HUES64 (cell line): Measurements from ENCODE around the gene PRCD.

Experiments
- H3K27ac ChIP-seq: 2 replicates; pipeline ENCODE4 v1.7.0; 2013; ENCODE audit warnings: low read depth, low read length, inconsistent platforms
- H3K27me3 ChIP-seq: 2 replicates; pipeline ENCODE4 v1.6.1; 2013; ENCODE audit warnings: mild to moderate bottlenecking, low read length; ENCODE audit not compliant: insufficient read depth
- H3K36me3 ChIP-seq: 2 replicates; pipeline ENCODE4 v1.6.1; 2013; ENCODE audit warnings: mild to moderate bottlenecking, low read length; ENCODE audit not compliant: insufficient read depth
- H3K4me1 ChIP-seq: 2 replicates; pipeline ENCODE4 v1.6.1; 2013; ENCODE audit warnings: mild to moderate bottlenecking, low read length, moderate library complexity; ENCODE audit not compliant: insufficient read depth
- H3K4me3 ChIP-seq: 2 replicates; pipeline ENCODE4 v1.5.1; 2013; ENCODE audit warnings: mild to moderate bottlenecking, low read length, moderate library complexity
- H3K9ac ChIP-seq: 2 replicates; pipeline ENCODE4 v1.6.1; 2013; ENCODE audit warnings: mild to moderate bottlenecking, low read depth, low read length
- H3K9me3 ChIP-seq: 2 replicates; pipeline ENCODE4 v1.6.1; 2013; ENCODE audit warnings: low read depth, low read length; ENCODE audit not compliant: insufficient read depth
- WGBS: fragments of 150-250, 120-280 bp; methylation state at CpG from one replicate; pipeline ENCODE4 v1.1.7; 2013; ENCODE audit warnings: missing lambda C conversion rate; 5-methylcytosine and 5-hydroxymethylcytosine counted together

The PRCD gene

DNA sequence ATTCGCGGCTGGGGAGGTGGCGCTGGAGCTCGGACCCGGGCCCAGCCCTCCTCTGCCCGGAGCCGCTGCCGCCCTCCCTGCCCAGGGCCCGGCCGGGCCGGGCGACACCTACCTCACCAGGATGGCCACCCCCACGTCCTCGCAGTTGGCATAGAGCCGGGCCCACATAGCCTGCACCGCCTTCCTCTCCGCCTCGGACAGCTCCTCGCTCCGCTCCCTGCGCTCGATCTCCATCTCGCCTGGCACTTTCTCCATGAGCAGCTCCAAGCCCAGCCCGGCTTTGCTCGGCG, 2.6 kb upstream of the PRCD start:
- Histone ChIP-seq H3K27me3 (peaks cover 44% of the 10 kb centered on the region), H3K27ac (no peak overlapping the region), H3K4me3 (peak overlapping the region; percentile 54), H3K4me1 (peaks cover 10% of the 10 kb centered on the region), H3K9me3 (no peaks in the 10 kb centered on the region), H3K9ac (no peak overlapping the region; the same call in 1 of the 2 replicates), H3K36me3 (no peaks in the 10 kb centered on the region)
- 3% methylated on average over 26 of the region's 26 CpGs for WGBS

DNA sequence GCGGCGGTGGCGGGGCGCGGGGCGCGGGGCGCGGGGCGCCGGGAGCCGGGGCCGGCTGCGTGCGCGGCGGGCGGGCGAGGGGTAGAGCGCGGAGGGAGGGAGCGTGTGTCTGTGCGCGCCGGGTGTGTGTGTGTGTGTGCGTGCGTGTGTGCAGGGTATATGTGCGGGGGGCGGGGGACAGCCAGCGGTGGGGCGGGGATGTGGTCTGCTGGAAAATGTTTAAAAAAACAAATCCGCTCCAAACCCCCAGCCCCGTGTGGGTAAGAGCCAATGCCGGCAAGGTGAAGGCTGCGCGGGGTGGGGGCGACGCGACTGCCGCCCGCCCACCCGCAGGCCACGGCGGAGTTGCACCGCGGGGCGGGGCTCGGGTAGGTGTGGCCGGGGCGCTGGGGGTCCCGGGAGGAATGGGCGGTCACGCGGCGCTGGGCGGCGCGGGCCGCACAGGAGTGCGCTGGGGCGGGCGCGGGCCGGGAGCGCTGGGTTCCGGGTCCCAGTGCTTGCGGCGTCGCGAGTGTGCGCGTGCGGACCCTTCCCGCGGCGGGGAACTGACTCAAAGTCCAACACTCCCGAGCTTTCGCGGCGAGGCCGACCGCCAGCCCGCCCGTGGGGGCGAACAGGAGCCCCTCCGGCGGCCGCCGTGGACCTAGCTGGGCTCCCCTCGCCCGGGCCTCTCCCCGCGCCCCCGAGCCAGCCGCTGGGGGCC, 2.1 kb upstream of the PRCD start, which contains the start of gene CYGB:
TSS of gene CYGB (minus strand) at position 132 of the 703 bp plus-strand sequence. CDS start 167 bp downstream, outside the sequence.
- Histone ChIP-seq H3K4me1 (peaks cover 10% of the 10 kb centered on the region), H3K36me3 (no peaks in the 10 kb centered on the region), H3K27ac (no peak within 1 kb of the TSS), H3K9me3 (no peaks in the 10 kb centered on the region), H3K9ac (peak within 1 kb of the TSS; percentile 30; the same call in 1 of the 2 replicates), H3K4me3 (peak within 1 kb of the TSS; percentile 54), H3K27me3 (peaks cover 44% of the 10 kb centered on the region)
- under 1% methylated on average over 90 of the region's 95 CpGs for WGBS

DNA sequence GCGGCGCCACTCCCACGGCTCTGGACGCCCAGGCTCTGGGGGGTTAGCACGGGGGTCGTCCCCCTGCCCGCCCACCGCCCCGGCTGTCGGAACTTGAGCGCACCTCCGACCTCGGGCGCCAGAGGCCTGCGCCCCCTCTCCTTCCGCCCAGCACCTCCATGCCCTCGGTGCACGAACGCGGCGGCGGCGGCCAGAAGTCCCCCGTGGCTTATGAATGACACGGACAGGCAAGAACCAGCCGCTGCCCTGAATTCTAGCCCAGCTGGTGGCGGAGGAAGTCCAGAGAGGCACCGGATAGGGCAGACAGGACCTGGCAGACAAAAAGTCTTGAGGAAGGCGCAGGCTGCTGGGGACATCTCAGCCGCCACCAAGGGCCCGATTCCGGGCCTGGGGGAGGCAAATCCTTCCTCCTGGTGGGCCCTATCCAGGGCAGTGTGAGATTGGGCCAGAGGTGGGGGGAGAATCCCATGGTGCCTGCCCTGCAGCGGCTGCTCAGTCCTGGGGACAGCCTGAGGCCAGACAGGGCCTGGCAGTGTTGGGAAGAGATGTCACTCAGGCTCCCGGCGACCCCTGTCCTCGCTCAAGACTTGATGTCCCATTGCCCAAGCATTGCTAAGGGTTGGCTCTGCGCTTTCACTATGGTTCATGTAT, 1.4 kb upstream of the PRCD start:
- no peak overlapping the region for H3K27ac ChIP-seq
- peaks cover 11% of the 10 kb centered on the region for H3K4me1 ChIP-seq
- H3K9ac ChIP-seq, result peak overlapping the region; percentile 30; the same call in 1 of the 2 replicates
- no peaks in the 10 kb centered on the region for H3K36me3 ChIP-seq
- no peaks in the 10 kb centered on the region for H3K9me3 ChIP-seq
- WGBS, result 12% methylated on average over 37 of the region's 37 CpGs
- peaks cover 44% of the 10 kb centered on the region for H3K27me3 ChIP-seq
- H3K4me3 ChIP-seq, result peak overlapping the region; percentile 54

DNA sequence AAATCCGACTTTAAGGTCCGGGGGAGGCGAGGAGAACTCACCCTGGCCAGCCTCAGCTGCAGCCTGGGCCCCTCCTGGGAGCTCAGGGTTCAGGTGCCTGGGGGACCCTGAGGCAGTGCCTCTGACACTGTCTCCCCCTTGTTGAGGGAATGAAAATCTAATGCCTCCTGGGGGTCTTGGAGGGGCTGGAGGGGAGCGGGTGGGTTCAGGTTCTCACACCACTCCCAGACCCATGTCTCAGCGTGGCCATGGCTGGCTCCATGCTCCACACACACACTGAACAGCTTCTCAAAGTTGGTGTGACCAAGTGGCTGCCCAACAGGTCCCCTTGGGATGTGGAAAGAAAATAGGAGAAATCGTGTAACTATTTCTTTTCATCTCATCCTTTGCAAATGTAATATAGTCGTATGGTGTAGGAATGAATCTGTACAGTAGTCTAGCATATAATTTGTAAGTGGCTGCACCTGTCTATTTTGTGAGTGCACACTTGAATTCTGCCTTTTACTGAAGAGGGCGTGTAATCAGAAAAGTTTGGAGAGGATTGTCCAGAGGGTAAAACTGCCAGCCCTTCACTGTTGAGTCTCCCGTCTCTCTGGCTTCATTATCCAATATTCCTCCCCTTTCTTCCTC, 788 bp upstream of the PRCD start:
- Histone ChIP-seq H3K4me3 (no peak overlapping the region), H3K4me1 (peaks cover 16% of the 10 kb centered on the region), H3K9me3 (no peaks in the 10 kb centered on the region), H3K27me3 (peaks cover 44% of the 10 kb centered on the region), H3K9ac (no peak overlapping the region), H3K36me3 (no peaks in the 10 kb centered on the region), H3K27ac (no peak overlapping the region)
- 86% methylated on average over 7 of the region's 9 CpGs for WGBS

DNA sequence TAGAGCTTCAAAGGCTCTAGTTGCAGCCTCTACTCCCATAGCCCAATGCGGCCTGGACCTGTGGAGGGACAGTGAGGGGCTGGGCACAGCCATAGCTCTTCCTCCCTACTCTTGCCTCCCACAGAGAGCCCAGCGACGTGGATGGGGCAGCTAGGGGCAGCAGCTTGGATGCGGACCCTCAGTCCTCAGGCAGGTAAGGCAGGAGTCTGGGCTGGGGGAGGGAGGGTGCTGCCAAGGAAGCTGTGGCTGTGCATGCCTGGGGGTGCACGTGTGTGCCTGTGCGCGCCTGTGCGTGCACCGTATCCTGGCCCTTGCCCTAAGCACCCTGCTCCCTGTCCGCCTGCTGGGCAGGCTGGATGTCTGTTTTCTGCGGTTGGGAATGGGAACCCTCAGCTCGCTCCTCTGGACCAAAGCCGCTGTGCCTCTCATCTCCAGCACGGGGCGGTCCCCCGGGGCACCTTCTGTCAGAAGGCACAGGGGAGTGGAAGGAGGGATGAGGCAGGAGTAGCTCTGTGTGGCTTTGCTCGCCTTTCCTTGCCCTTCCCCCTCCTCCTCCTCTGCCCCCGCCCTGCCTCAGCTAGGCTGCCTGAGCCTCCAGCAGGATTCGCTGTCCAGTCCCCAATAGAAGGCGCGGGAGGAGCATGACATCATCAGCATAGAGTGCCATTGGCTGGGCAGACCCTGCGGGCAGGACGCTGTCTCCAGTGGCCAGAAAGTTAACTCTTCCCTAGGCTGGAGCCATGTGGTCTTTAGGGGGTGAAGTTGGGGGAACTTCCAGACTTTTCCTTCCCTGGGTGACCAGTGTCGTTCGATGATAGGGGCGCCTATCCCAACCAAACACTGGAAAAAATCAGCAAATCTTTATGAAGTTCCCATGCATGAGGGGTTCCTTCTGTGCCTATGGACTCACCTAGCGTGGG, 797 bp downstream of the PRCD start:
- peaks cover 42% of the 10 kb centered on the region for H3K27me3 ChIP-seq
- WGBS, result 12% methylated on average over 27 of the region's 27 CpGs
- H3K4me3 ChIP-seq, result peak overlapping the region; percentile 53
- no peak overlapping the region for H3K9ac ChIP-seq
- no peaks in the 10 kb centered on the region for H3K36me3 ChIP-seq
- H3K9me3 ChIP-seq, result no peaks in the 10 kb centered on the region
- no peak overlapping the region for H3K27ac ChIP-seq
- peaks cover 16% of the 10 kb centered on the region for H3K4me1 ChIP-seq

DNA sequence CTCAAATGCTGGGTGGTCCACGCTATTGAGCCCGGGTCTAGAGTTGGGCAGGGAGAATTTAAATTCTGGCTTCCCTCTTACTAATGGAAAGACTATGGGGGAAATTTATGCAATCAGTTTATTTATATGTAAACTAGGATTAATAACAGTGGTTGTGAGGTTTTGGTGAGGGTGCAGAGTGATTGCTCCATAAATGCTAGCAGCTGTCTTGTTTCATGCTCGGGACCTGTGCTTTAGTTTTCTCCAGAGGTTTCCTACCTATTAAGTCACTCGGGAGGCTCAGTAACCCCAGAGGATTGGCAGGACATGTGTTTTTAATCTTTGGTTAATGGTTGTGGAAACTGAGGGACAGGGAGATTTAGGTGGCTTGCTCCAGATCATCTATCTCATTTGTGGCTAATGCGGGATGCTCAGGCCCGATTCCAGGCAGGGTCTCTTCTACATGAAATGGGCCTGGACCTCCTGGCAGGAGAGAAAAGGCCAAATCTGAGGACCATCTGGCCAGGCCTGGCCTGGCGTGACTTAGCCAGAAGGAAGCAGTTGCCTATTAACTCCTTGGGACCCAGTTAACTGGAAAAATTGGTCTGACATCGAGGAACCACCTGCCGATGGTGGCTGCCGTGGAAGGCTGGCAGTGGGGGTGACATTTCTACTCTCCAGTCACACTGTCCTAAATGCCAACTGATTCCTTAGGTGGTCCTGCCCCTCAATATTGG, 2.1 kb downstream of the PRCD start:
- peaks cover 16% of the 10 kb centered on the region for H3K4me1 ChIP-seq
- no peak overlapping the region for H3K4me3 ChIP-seq

GRCh38 chr17:76542566-76542971, 2.7 kb downstream of the PRCD start:
- WGBS, result 86% methylated on average over 10 of the region's 10 CpGs
- H3K9ac ChIP-seq, result no peak overlapping the region

More for the DNA sequence above, 2.1 kb downstream of the PRCD start:
- H3K27ac ChIP-seq, result no peak overlapping the region
- H3K9me3 ChIP-seq, result no peaks in the 10 kb centered on the region
- H3K27me3 ChIP-seq, result peaks cover 29% of the 10 kb centered on the region
- WGBS, result 91% methylated on average over 10 of the region's 10 CpGs
- H3K36me3 ChIP-seq, result no peaks in the 10 kb centered on the region
- H3K9ac ChIP-seq, result no peak overlapping the region

GRCh38 chr17:76542984-76543383, 3.1 kb downstream of the PRCD start:
- no peaks in the 10 kb centered on the region for H3K36me3 ChIP-seq
- no peaks in the 10 kb centered on the region for H3K9me3 ChIP-seq
- peaks cover 20% of the 10 kb centered on the region for H3K27me3 ChIP-seq
- H3K4me1 ChIP-seq, result peaks cover 19% of the 10 kb centered on the region
- H3K4me3 ChIP-seq, result no peak overlapping the region
- no peak overlapping the region for H3K9ac ChIP-seq
- 78% methylated on average over 8 of the region's 8 CpGs for WGBS
- no peak overlapping the region for H3K27ac ChIP-seq

More at GRCh38 chr17:76542566-76542971, 2.7 kb downstream of the PRCD start:
- H3K9me3 ChIP-seq, result no peaks in the 10 kb centered on the region
- H3K4me3 ChIP-seq, result no peak overlapping the region
- no peak overlapping the region for H3K27ac ChIP-seq
- H3K4me1 ChIP-seq, result peaks cover 19% of the 10 kb centered on the region
- peaks cover 24% of the 10 kb centered on the region for H3K27me3 ChIP-seq
- H3K36me3 ChIP-seq, result no peaks in the 10 kb centered on the region

DNA sequence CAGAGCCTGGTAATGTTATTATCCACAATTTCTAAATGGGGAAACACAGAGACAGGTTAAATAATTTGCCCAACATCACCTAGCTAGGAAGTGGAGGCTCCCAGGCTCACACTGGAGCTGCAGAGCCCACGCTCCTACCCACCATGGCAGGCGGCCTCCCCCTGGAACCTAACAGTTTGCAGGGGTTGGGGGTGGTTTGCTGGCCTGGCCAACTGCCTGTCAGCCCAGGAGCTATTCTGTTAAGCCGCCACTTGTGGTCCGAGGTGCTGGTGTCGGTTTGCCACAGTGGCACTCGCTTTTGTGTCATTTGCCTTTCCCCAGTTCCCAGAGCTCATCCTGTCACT, 3.6 kb downstream of the PRCD start:
- no peaks in the 10 kb centered on the region for H3K36me3 ChIP-seq
- 60% methylated on average over 6 of the region's 6 CpGs for WGBS
- H3K27me3 ChIP-seq, result peaks cover 15% of the 10 kb centered on the region
- H3K27ac ChIP-seq, result no peak overlapping the region
- H3K9ac ChIP-seq, result no peak overlapping the region
- no peaks in the 10 kb centered on the region for H3K9me3 ChIP-seq
- H3K4me3 ChIP-seq, result no peak overlapping the region
- H3K4me1 ChIP-seq, result peaks cover 19% of the 10 kb centered on the region

DNA sequence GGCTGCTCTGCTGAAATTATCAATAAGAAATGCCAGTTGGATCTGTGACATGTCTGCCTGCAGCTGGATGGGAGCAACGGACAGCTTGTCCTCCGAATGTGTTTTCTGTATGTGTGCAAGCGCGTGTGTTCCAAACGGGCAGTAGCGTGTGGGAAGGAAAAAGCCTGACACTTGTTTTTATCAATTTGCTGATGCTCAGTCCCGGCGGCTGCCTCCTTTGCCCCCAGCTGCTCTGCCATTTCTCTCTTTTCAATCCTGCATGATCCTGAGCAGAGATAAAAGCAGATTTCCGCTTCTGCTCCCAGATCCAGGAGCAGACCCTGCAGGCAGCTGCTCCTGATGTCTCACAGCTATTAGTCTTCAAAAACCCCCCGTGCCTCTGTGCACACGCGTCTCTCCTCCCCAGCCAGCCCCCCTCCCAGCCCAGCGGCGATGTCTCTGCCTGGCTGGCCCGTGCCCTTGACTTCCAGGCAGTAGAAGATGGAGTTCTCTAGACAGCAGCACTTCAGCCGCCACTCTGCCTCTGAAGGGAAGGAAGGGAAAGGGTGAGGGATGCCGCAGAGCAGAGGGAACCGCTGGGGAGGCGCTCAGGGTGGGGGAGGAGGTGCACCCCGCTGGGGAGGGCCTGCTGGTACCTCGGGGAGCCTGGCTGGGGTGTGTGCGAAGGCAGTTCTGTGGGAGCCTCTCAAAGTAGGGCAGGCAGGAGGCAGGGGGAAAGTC, 4.1 kb downstream of the PRCD start:
- H3K27me3 ChIP-seq, result peaks cover 10% of the 10 kb centered on the region
- no peak overlapping the region for H3K27ac ChIP-seq
- no peak overlapping the region for H3K9ac ChIP-seq
- peaks cover 17% of the 10 kb centered on the region for H3K4me1 ChIP-seq
- WGBS, result 42% methylated on average over 22 of the region's 22 CpGs
- no peaks in the 10 kb centered on the region for H3K9me3 ChIP-seq
- H3K4me3 ChIP-seq, result no peak overlapping the region
- H3K36me3 ChIP-seq, result no peaks in the 10 kb centered on the region
